DND-41 (cell line): ENCODE measurements around the gene AFG3L2.
"Not testable (repeated sequence)": the region's sequence is repeated elsewhere in the genome, so short reads cannot be mapped to it uniquely, and the experiment has no call there.

ENCODE experiments used
- CTCF ChIP-seq: IDR thresholded peaks from 2 replicates; pipeline ENCODE4 v1.5.1; 2012; ENCODE audit warnings: borderline replicate concordance, low read length, moderate library complexity, mild to moderate bottlenecking; ENCODE audit not compliant: poor library complexity, severe bottlenecking; ENCODE audit errors: extremely low read depth
- EZH2 ChIP-seq: IDR thresholded peaks from 3 replicates; pipeline ENCODE4 v1.6.1; 2012; ENCODE audit warnings: borderline replicate concordance, low read depth, mild to moderate bottlenecking, moderate library complexity, low read length, inconsistent platforms; ENCODE audit not compliant: severe bottlenecking

- not testable (repeated sequence) for TF ChIP-seq CTCF, EZH2
Measured at GRCh38 chr18:12410747-12411146, 33.7 kb upstream of the AFG3L2 start.
